IMR-90 (cell line): Measurements from ENCODE around the gene GRIK3. TPM values are rescaled to one million over a fixed set of nuclear protein-coding genes. Genes with fewer than 3 reads are reported as not detected.

Experiments
- ATAC-seq: fragments of 200-7000 bp; cut with Tn5 transposase; 2 replicates; pipeline ENCODE4 v1.9.1; 2020; ENCODE audit warnings: low read depth, mild to moderate bottlenecking, moderate library complexity
- BruUV-seq: library from RNA; stranded (reverse); fragments of 400-500 nt; replicated peaks from 2 replicates; lab custom pipeline; 2021; lab: Mats Ljungman, UMichigan
- CTCF ChIA-PET: fragments of 300-600 bp; formaldehyde crosslinking; extraction: SDS; loops from one replicate; lab custom pipeline; 2021; ENCODE audit warnings: antibody characterized with exemption; lab: Yijun Ruan, JAX
- POLR2A ChIA-PET: fragments of 300-600 bp; sonication (Branson Sonifier 250); formaldehyde crosslinking; loops from one replicate; lab custom pipeline; 2022; ENCODE audit warnings: antibody characterized with exemption; ENCODE audit not compliant: unreplicated experiment; lab: Charles Lee
- DNase-seq: peaks from one replicate; pipeline ENCODE4 v3.0.0; 2013
- H2AFZ ChIP-seq: replicated peaks from 2 replicates; pipeline ENCODE3; 2013; ENCODE audit warnings: low read length, mild to moderate bottlenecking; ENCODE audit not compliant: poor library complexity
- H2AK5ac ChIP-seq: 2 replicates; pipeline ENCODE4 v1.6.1; 2013; ENCODE audit warnings: low read depth, low read length, inconsistent platforms
- H2AK9ac ChIP-seq: replicated peaks from 2 replicates; pipeline ENCODE3; 2013; ENCODE audit warnings: mild to moderate bottlenecking, low read depth, low read length, moderate library complexity; ENCODE audit not compliant: poor library complexity
- H2BK120ac ChIP-seq: 2 replicates; pipeline ENCODE4 v1.6.1; 2013; ENCODE audit warnings: low read depth, low read length, inconsistent platforms
- H2BK15ac ChIP-seq: 3 replicates; pipeline ENCODE4 v1.6.1; 2013; ENCODE audit warnings: low read depth, low read length, inconsistent platforms
- H2BK20ac ChIP-seq: 2 replicates; pipeline ENCODE4 v1.6.1; 2013; ENCODE audit warnings: low read depth, mild to moderate bottlenecking, inconsistent platforms, low read length, moderate library complexity
- H2BK5ac ChIP-seq: 2 replicates; pipeline ENCODE4 v1.6.1; 2013; ENCODE audit warnings: mild to moderate bottlenecking, low read depth, low read length, inconsistent platforms; ENCODE audit not compliant: poor library complexity, severe bottlenecking
- H3K14ac ChIP-seq: replicated peaks from 2 replicates; pipeline ENCODE4 v1.6.1; 2013; ENCODE audit warnings: low read depth, low read length, inconsistent platforms
- H3K18ac ChIP-seq: 2 replicates; pipeline ENCODE4 v1.6.1; 2013; ENCODE audit warnings: low read depth, low read length, control low read depth
- H3K23ac ChIP-seq: 2 replicates; pipeline ENCODE4 v1.6.1; 2013; ENCODE audit warnings: low read depth, low read length, inconsistent platforms
- H3K27ac ChIP-seq: 2 replicates; pipeline ENCODE4 v1.5.1; 2013; ENCODE audit warnings: mild to moderate bottlenecking, control low read depth, low read length; ENCODE audit not compliant: insufficient read depth
- H3K27me3 ChIP-seq: 2 replicates; pipeline ENCODE4 v1.6.1; 2013; ENCODE audit warnings: low read length; ENCODE audit not compliant: control insufficient read depth, insufficient read depth
- H3K36me3 ChIP-seq: 2 replicates; pipeline ENCODE4 v1.6.1; 2013; ENCODE audit warnings: low read length, mixed read lengths; ENCODE audit not compliant: control insufficient read depth, insufficient read depth
- H3K4ac ChIP-seq: 2 replicates; pipeline ENCODE4 v1.6.1; 2013; ENCODE audit warnings: low read depth, low read length, inconsistent platforms
- H3K4me1 ChIP-seq: 2 replicates; pipeline ENCODE4 v1.6.1; 2013; ENCODE audit warnings: low read length, mixed read lengths; ENCODE audit not compliant: control insufficient read depth, insufficient read depth
- H3K4me2 ChIP-seq: 2 replicates; pipeline ENCODE4 v1.6.1; 2013; ENCODE audit warnings: low read depth, mild to moderate bottlenecking, control low read depth, low read length, moderate library complexity
- H3K4me3 ChIP-seq: 2 replicates; pipeline ENCODE4 v1.5.1; 2013; ENCODE audit warnings: low read depth, mild to moderate bottlenecking, control low read depth, low read length, moderate library complexity; ENCODE audit not compliant: insufficient read depth
- H3K56ac ChIP-seq: 2 replicates; pipeline ENCODE4 v1.6.1; 2013; ENCODE audit warnings: low read length, inconsistent platforms; ENCODE audit not compliant: insufficient read depth; ENCODE audit errors: extremely low read depth
- H3K79me1 ChIP-seq, 2 experiments: 2 replicates each; pipeline ENCODE4 v1.6.1; 2013; ENCODE audit warnings: low read length in 2 of 2, inconsistent platforms in 1 of 2, low read depth in 1 of 2
- H3K9ac ChIP-seq: 2 replicates; pipeline ENCODE4 v1.6.1; 2013; ENCODE audit warnings: low read depth, low read length, control low read depth
- H3K9me1 ChIP-seq: 2 replicates; pipeline ENCODE4 v1.6.1; 2013; ENCODE audit warnings: low read length, inconsistent platforms; ENCODE audit not compliant: insufficient read depth
- H3K9me3 ChIP-seq: 2 replicates; pipeline ENCODE4 v1.6.1; 2013; ENCODE audit warnings: low read length; ENCODE audit not compliant: control insufficient read depth, insufficient read depth
- H4K20me1 ChIP-seq: 2 replicates; pipeline ENCODE4 v1.6.1; 2013; ENCODE audit warnings: low read length, inconsistent platforms; ENCODE audit not compliant: insufficient read depth
- H4K5ac ChIP-seq: 2 replicates; pipeline ENCODE4 v1.6.1; 2013; ENCODE audit warnings: mild to moderate bottlenecking, low read depth, low read length, control low read depth
- H4K8ac ChIP-seq, 2 experiments: 2 replicates each; pipeline ENCODE4 v1.6.1; 2013; ENCODE audit warnings: low read depth in 2 of 2, low read length in 2 of 2, control low read depth in 1 of 2, inconsistent platforms in 1 of 2
- H4K91ac ChIP-seq: 2 replicates; pipeline ENCODE4 v1.6.1; 2013; ENCODE audit warnings: low read depth, low read length, inconsistent platforms; ENCODE audit not compliant: insufficient read depth
- ELK1 ChIP-seq: fragments of 150-350 bp; IDR thresholded peaks from 2 replicates; pipeline ENCODE4 v1.6.1; 2016; ENCODE audit warnings: low read depth, mild to moderate bottlenecking, low read length, moderate library complexity, borderline replicate concordance
- MAFK ChIP-seq: IDR thresholded peaks from 2 replicates; pipeline ENCODE4 v1.6.1; 2012; ENCODE audit warnings: low read depth, low read length, improper control_type of control experiment
- POLR2A ChIP-seq: IDR thresholded peaks from 2 replicates; pipeline ENCODE4 v1.6.1; 2012; ENCODE audit warnings: mild to moderate bottlenecking, low read depth, low read length
- WGBS, 2 experiments: methylation state at CpG; one replicate each; pipeline versions ENCODE4 v1.1.5 to v1.1.7; 2013; ENCODE audit warnings: missing lambda C conversion rate in 2 of 2; ENCODE audit not compliant: insufficient read length in 1 of 2; ENCODE audit errors: extremely low coverage in 2 of 2; 5-methylcytosine and 5-hydroxymethylcytosine counted together
- dilution Hi-C: fragments of 300-500 bp; cut with HindIII; formaldehyde crosslinking; loops from one replicate; pipeline ENCODE4 v1.14.3; 2018; ENCODE audit warnings: low sequenced_read_pairs; ENCODE audit not compliant: unreplicated experiment
- in situ Hi-C: fragments of 300-500 bp; cut with MboI; formaldehyde crosslinking; loops from 3 replicates; pipeline ENCODE4 v1.14.3; 2019; ENCODE audit warnings: low sequenced_read_pairs, inconsistent platforms, mixed read lengths
- intact Hi-C: fragments of 100-400 bp; cut with micrococcal nuclease; formaldehyde crosslinking; loops from 2 replicates; pipeline ENCODE4 v1.10.0; 2022
- polyA plus RNA-seq, 3 experiments: library from polyadenylated mRNA; depleted of rRNA; stranded (reverse); fragments of >200 nt; gene quantifications; 2 replicates each; pipeline ENCODE4 v1.2.3, GENCODE V29; 2012; ENCODE audit warnings: low replicate concordance in 1 of 3
- total RNA-seq: library from RNA; depleted of rRNA; stranded (reverse); fragments of >200 nt; gene quantifications from 2 replicates; pipeline ENCODE4 v1.2.3, GENCODE V29; 2012

Gene GRIK3
- total and polyA plus RNA-seq, 2 of the 4 experiments (the other 2 are of a cell fraction): not detected

GRCh38 chr1:36988321-36988720, 46.0 kb downstream of the GRIK3 start:
- Histone ChIP-seq H2BK5ac (no peak overlapping the region), H3K27ac (no peak overlapping the region), H2AFZ (no peak overlapping the region), H3K79me1 (no peaks in the 10 kb centered on the region), H3K9me3 (no peaks in the 10 kb centered on the region), H3K23ac (no peak overlapping the region), H3K4me2 (no peak overlapping the region), H4K20me1 (no peaks in the 10 kb centered on the region), H3K4me1 (no peaks in the 10 kb centered on the region), H2BK120ac (no peak overlapping the region), H2BK20ac (no peak overlapping the region), H2AK5ac (no peak overlapping the region), H3K56ac (no peak overlapping the region), H4K8ac (no peak overlapping the region), H3K4me3 (no peak overlapping the region), H3K36me3 (no peaks in the 10 kb centered on the region), H2BK15ac (no peak overlapping the region), H3K14ac (no peak overlapping the region), H3K18ac (no peak overlapping the region), H3K9me1 (no peaks in the 10 kb centered on the region), H4K91ac (no peak overlapping the region), H3K4ac (no peak overlapping the region), H3K9ac (no peak overlapping the region), H4K5ac (no peak overlapping the region), H3K27me3 (no peaks in the 10 kb centered on the region; the same call in 1 of the 2 replicates), H2AK9ac (no peak overlapping the region)
- intact Hi-C loops (no loop called here), in situ Hi-C loops (no loop called here), dilution Hi-C loops (no loop called here)
- 14% methylated on average over 1 of the region's 10 CpGs; no CpG with 5 or more reads in 1 of the 2 experiments for WGBS, 2 experiments
- ATAC-seq (no peak), DNase-seq (no peak)
- BruUV-seq: no TSS peak
- TF ChIP-seq MAFK: no peak
- no peak for TF ChIP-seq POLR2A
- no peak for TF ChIP-seq ELK1
- CTCF ChIA-PET: no interaction called here
- POLR2A ChIA-PET: no interaction called here
